Kidney (tissue), 22 donors: ENCODE data around the gene AATK. TPM values are rescaled to one million over a fixed set of nuclear protein-coding genes. Genes with fewer than 3 reads are reported as not detected.

ENCODE experiments used
- DNase-seq, 5 donors: peaks; one replicate each; pipeline ENCODE4 v3.0.0-alpha.2; 2013 to 2020
- FAIRE-seq: peaks from 2 replicates; lab custom pipeline; 2012; peaks lifted over from hg19 to GRCh38; lab: Jason Lieb, UNC
- H3K27ac ChIP-seq, 2 donors: one replicate each; pipeline ENCODE4 v1.7.0; 2013; ENCODE audit warnings: low read depth in 2 of 2, low read length in 2 of 2, inconsistent platforms in 1 of 2
- H3K27me3 ChIP-seq: one replicate; pipeline ENCODE4 v1.7.1; 2013; ENCODE audit warnings: low read length, inconsistent platforms; ENCODE audit not compliant: control insufficient read depth, insufficient read depth
- H3K36me3 ChIP-seq, 3 donors: one replicate each; pipeline versions ENCODE4 v1.7.0 to v1.7.1; 2013; ENCODE audit warnings: low read length in 3 of 3, control low read depth in 1 of 3, inconsistent platforms in 1 of 3; ENCODE audit not compliant: insufficient read depth in 3 of 3, control insufficient read depth in 2 of 3
- H3K4me1 ChIP-seq, 3 donors: one replicate each; pipeline versions ENCODE4 v1.7.0 to v1.7.1; 2013; ENCODE audit warnings: low read length in 3 of 3, inconsistent platforms in 1 of 3, low read depth in 1 of 3; ENCODE audit not compliant: control insufficient read depth in 2 of 3, insufficient read depth in 2 of 3
- H3K4me3 ChIP-seq, 3 donors: one replicate each; pipeline versions ENCODE4 v1.7.0 to v1.8.1; 2013; ENCODE audit warnings: low read length in 3 of 3, control low read depth in 1 of 3, inconsistent platforms in 1 of 3
- H3K9ac ChIP-seq, 3 donors: one replicate each; pipeline versions ENCODE4 v1.7.0 to v1.7.1; 2013; ENCODE audit warnings: low read length in 3 of 3, control low read depth in 1 of 3, inconsistent platforms in 1 of 3
- H3K9me3 ChIP-seq, 3 donors: one replicate each; pipeline versions ENCODE4 v1.7.0 to v1.7.1; 2013; ENCODE audit warnings: low read length in 3 of 3, control low read depth in 1 of 3, inconsistent platforms in 1 of 3; ENCODE audit not compliant: control insufficient read depth in 2 of 3, insufficient read depth in 1 of 3
- CTCF ChIP-seq: IDR thresholded peaks from 3 replicates; pipeline ENCODE4 v1.5.1; 2012; ENCODE audit warnings: mild to moderate bottlenecking, moderate library complexity, borderline replicate concordance; ENCODE audit not compliant: insufficient read depth; ENCODE audit errors: extremely low read depth
- intact Hi-C: fragments of 100-400 bp; cut with DNase I; formaldehyde crosslinking; loops from one replicate; pipeline ENCODE4 v1.11.1; 2022
- long read RNA-seq, 10 donors: library from polyadenylated mRNA in 1 of 10; unstranded in 1 of 10; transcript quantifications; one replicate each; pipeline ENCODE4 v2.0.0 and lab custom pipeline, GENCODE V29; 2021 to 2026
- polyA plus RNA-seq: library from polyadenylated mRNA; stranded (reverse); fragments of 350-450 nt; fragmentation: Illumina TruSeq; extraction: RNeasy Lipid Tissue Mini Kit (QIAGEN cat#74804); gene quantifications from one replicate; pipeline ENCODE4 v1.2.3, GENCODE V29; 2014; ENCODE audit warnings: low read depth, low replicate concordance; ENCODE audit not compliant: insufficient read depth
- total RNA-seq: library from RNA; stranded (reverse); fragmentation: NEBNext Ultra II Directional; extraction: Animal tissue kit (Norgen Biotek cat#: 25700); gene quantifications from one replicate; pipeline ENCODE4 v1.2.1, GENCODE V29; 2021
- donor health status: control.
- donor health status: control.
- donor health status: control.
- donor health status: control.
- donor health status: control.
- donor health status: DM: yes; HTN: yes; CAD: no.
- donor health status: Normal renal cell carcinoma (clear cell type).

The AATK gene
- total RNA-seq (4.2 TPM), polyA plus RNA-seq (0.65 TPM)
- long read RNA-seq, donor 1: 0 reads
- long read RNA-seq, donor 2: 0 reads
- long read RNA-seq, donor 3: 0 reads
- long read RNA-seq, donor 4, full-length matches to known transcripts: 1 of 1 reads
- long read RNA-seq, donor 4, partial matches to known transcripts: 0 of 1 reads
- long read RNA-seq, donor 4, other reads (novel, unspliced or antisense): 0 of 1 reads
- long read RNA-seq, donor 5: 0 reads
- long read RNA-seq, donor 6: 0 reads
- long read RNA-seq, donor 7, partial matches to known transcripts: 1 of 2 reads
- long read RNA-seq, donor 7, other reads (novel, unspliced or antisense): 1 of 2 reads
- long read RNA-seq, donor 8: 0 reads
- long read RNA-seq, donor 9: 0 reads
- long read RNA-seq, donor 10: 0 reads

- Histone ChIP-seq H3K36me3 (no peaks in the 10 kb centered on the region), H3K27me3 (no peaks in the 10 kb centered on the region), H3K9me3 (no peaks in the 10 kb centered on the region), H3K4me3 (no peak within 1 kb of the TSS), H3K4me1 (no peaks in the 10 kb centered on the region), H3K27ac (no peak within 1 kb of the TSS), H3K9ac (peak within 1 kb of the TSS in 1 of 3 donors; percentile 19)
- FAIRE-seq (no peak), DNase-seq (peak in 1 of 5 donors; percentile 42)
- TF ChIP-seq CTCF: no peak
- intact Hi-C loops: no loop called here
These were observed at the start of gene AATK for GRCh38 chr17:81166033-81166492. TSS of gene AATK (minus strand) at chr17:81166221. CDS start at chr17:81165992, 229 bp downstream.

- Histone ChIP-seq H3K4me3 (no peak overlapping the region), H3K4me1 (no peaks in the 10 kb centered on the region), H3K27ac (no peak overlapping the region), H3K36me3 (no peaks in the 10 kb centered on the region), H3K9ac (no peak overlapping the region), H3K9me3 (no peaks in the 10 kb centered on the region), H3K27me3 (no peaks in the 10 kb centered on the region)
- FAIRE-seq (no peak), DNase-seq (no peak)
- no peak for TF ChIP-seq CTCF
- intact Hi-C loops: loop anchor here (10.0 kb wide), 1 partner anchor 769 kb away; no protein-coding TSS in a partner anchor
These were observed 48.0 kb upstream of the AATK start for GRCh38 chr17:81213978-81214377.

- FAIRE-seq: no peak
- no peaks in the 10 kb centered on the region for H3K27me3 ChIP-seq
- no peaks in the 10 kb centered on the region for H3K9me3 ChIP-seq
- no peak for DNase-seq
- no peaks in the 10 kb centered on the region for H3K4me1 ChIP-seq
- no peak for TF ChIP-seq CTCF
- no peak overlapping the region for H3K9ac ChIP-seq
- H3K4me3 ChIP-seq: no peak overlapping the region
- intact Hi-C loops: loop anchor here (10.0 kb wide), 1 partner anchor 768 kb away; no protein-coding TSS in a partner anchor
- peaks cover 0 to 3% (median 0%) of the 10 kb centered on the region in 3 donors for H3K36me3 ChIP-seq
- no peak overlapping the region for H3K27ac ChIP-seq
These were observed 46.3 kb upstream of the AATK start for GRCh38 chr17:81212365-81212764.
